Panc1 (cell line): ENCODE data around the gene CAPN9. TPM values are rescaled to one million over a fixed set of nuclear protein-coding genes. Genes with fewer than 3 reads are reported as not detected.

ENCODE experiments used
- ATAC-seq: fragments of 200-7000 bp; cut with Tn5 transposase; 2 replicates; pipeline ENCODE4 v1.9.1; 2020; ENCODE audit warnings: mild to moderate bottlenecking, moderate library complexity
- BruUV-seq: library from RNA; stranded (reverse); fragments of 400-500 nt; replicated peaks from 2 replicates; lab custom pipeline; 2021; lab: Mats Ljungman, UMichigan
- CTCF ChIA-PET: fragments of 300-600 bp; sonication (Branson Sonifier 250); formaldehyde crosslinking; loops from one replicate; lab custom pipeline; 2022; ENCODE audit warnings: antibody characterized with exemption; lab: Charles Lee
- POLR2A ChIA-PET: fragments of 300-600 bp; sonication (Branson Sonifier 250); formaldehyde crosslinking; loops from one replicate; lab custom pipeline; 2022; ENCODE audit warnings: antibody characterized with exemption; lab: Charles Lee
- DNase-seq: peaks from one replicate; pipeline ENCODE4 v3.0.0-alpha.2; 2010; ENCODE audit warnings: low read depth, low spot score
- H3K27ac ChIP-seq: 2 replicates; pipeline ENCODE4 v1.5.1; 2011; ENCODE audit warnings: mild to moderate bottlenecking, low read length, inconsistent platforms
- H3K27me3 ChIP-seq: fragments of 200-500 bp; sonication (Bioruptor generic); 2 replicates; pipeline ENCODE4 v1.6.0; 2014; ENCODE audit warnings: low read length, inconsistent platforms; ENCODE audit not compliant: control insufficient read depth, insufficient read depth
- H3K36me3 ChIP-seq: fragments of 200-500 bp; sonication (Bioruptor generic); 2 replicates; pipeline ENCODE4 v1.5.1; 2014; ENCODE audit warnings: inconsistent platforms, mild to moderate bottlenecking, low read length, moderate library complexity; ENCODE audit not compliant: control insufficient read depth, insufficient read depth
- H3K4me1 ChIP-seq: 2 replicates; pipeline ENCODE4 v1.5.1; 2011; ENCODE audit warnings: inconsistent platforms, mild to moderate bottlenecking, low read length, moderate library complexity; ENCODE audit not compliant: control insufficient read depth, insufficient read depth
- H3K4me3 ChIP-seq, 2 experiments: 2 replicates each; pipeline ENCODE4 v1.5.1; 2011 to 2012; ENCODE audit warnings: low read depth in 2 of 2, low read length in 2 of 2, mild to moderate bottlenecking in 2 of 2, inconsistent platforms in 1 of 2, moderate library complexity in 1 of 2
- H3K9me3 ChIP-seq: fragments of 200-500 bp; sonication (Bioruptor generic); 2 replicates; pipeline ENCODE4 v1.5.1; 2014; ENCODE audit warnings: low read depth, mild to moderate bottlenecking, inconsistent platforms, low read length, moderate library complexity; ENCODE audit not compliant: control insufficient read depth, insufficient read depth
- CTCF ChIP-seq: fragments of 450-650 bp; IDR thresholded peaks from 2 replicates; pipeline ENCODE4 v1.5.1; 2017; ENCODE audit warnings: mild to moderate bottlenecking
- POLR2AphosphoS5 ChIP-seq: IDR thresholded peaks from 2 replicates; pipeline ENCODE4 v1.6.1; 2012; ENCODE audit warnings: mild to moderate bottlenecking, low read depth, low read length, moderate library complexity
- REST ChIP-seq, 2 experiments: IDR thresholded peaks; 2 replicates each; pipeline ENCODE4 v1.6.1; 2011 to 2012; ENCODE audit warnings: low read depth in 2 of 2, control low read depth in 1 of 2, low read length in 1 of 2, mild to moderate bottlenecking in 1 of 2, moderate library complexity in 1 of 2; ENCODE audit not compliant: insufficient read depth in 1 of 2
- SIN3A ChIP-seq: IDR thresholded peaks from 2 replicates; pipeline ENCODE4 v1.6.1; 2012; ENCODE audit warnings: low read depth, mild to moderate bottlenecking, low read length, moderate library complexity, borderline replicate concordance; ENCODE audit not compliant: insufficient read depth
- TCF7L2 ChIP-seq: IDR thresholded peaks from 2 replicates; pipeline ENCODE4 v1.6.1; 2011; ENCODE audit warnings: mild to moderate bottlenecking, low read depth, low read length, inconsistent platforms
- in situ Hi-C: cut with HindIII; loops from 2 replicates; pipeline ENCODE4 v1.10.0; 2016; ENCODE audit warnings: low sequenced_read_pairs, low pct_unique_long_range_greater_than_20kb
- intact Hi-C: fragments of 100-400 bp; cut with micrococcal nuclease; formaldehyde crosslinking; loops from one replicate; pipeline ENCODE4 v1.10.0; 2022; ENCODE audit not compliant: unreplicated experiment
- total RNA-seq: library from RNA; stranded (reverse); gene quantifications from one replicate; pipeline ENCODE4 v1.2.1, GENCODE V29; 2021; ENCODE audit not compliant: unreplicated experiment

Gene CAPN9
- total RNA-seq, 1 experiment from 2014 or later: not detected

- H3K9me3 ChIP-seq: no peaks in the 10 kb centered on the region
- no peak overlapping the region for H3K27ac ChIP-seq
- ChIA-PET CTCF (no interaction called here), POLR2A (no interaction called here)
- intact Hi-C loops (loop anchor here (10.0 kb wide), 1 partner anchor 85 kb away; no protein-coding TSS in a partner anchor), in situ Hi-C loops (no loop called here)
- ATAC-seq (no peak), DNase-seq (no peak)
- BruUV-seq: no TSS peak
- H3K27me3 ChIP-seq: no peaks in the 10 kb centered on the region
- no peak overlapping the region for H3K4me3 ChIP-seq
- no peak for TF ChIP-seq POLR2AphosphoS5
- TF ChIP-seq SIN3A: no peak
- no peak for TF ChIP-seq TCF7L2
- TF ChIP-seq REST (IDR thresholded peaks at IDR 0.05; ENCODE audit: insufficient read depth in 1 of 2, low read depth in 2 of 2, low read length in 1 of 2): no peak
- no peak for TF ChIP-seq CTCF
- no peaks in the 10 kb centered on the region for H3K36me3 ChIP-seq
- peaks cover 11% of the 10 kb centered on the region for H3K4me1 ChIP-seq
These were observed 72.8 kb downstream of the CAPN9 start for GRCh38 chr1:230819976-230820375.

- ChIA-PET CTCF (no interaction called here), POLR2A (no interaction called here)
- in situ Hi-C loops (no loop called here), intact Hi-C loops (no loop called here)
- Histone ChIP-seq H3K9me3 (no peaks in the 10 kb centered on the region), H3K4me3 (no peak overlapping the region), H3K36me3 (no peaks in the 10 kb centered on the region), H3K4me1 (peaks cover 17% of the 10 kb centered on the region), H3K27ac (no peak overlapping the region), H3K27me3 (no peaks in the 10 kb centered on the region)
- no TSS peak for BruUV-seq
- no peak for ATAC-seq
- no peak for DNase-seq
- TF ChIP-seq REST (IDR thresholded peaks at IDR 0.05; ENCODE audit: insufficient read depth in 1 of 2, low read depth in 2 of 2, low read length in 1 of 2): no peak
- TF ChIP-seq TCF7L2: no peak
These were observed 73.4 kb downstream of the CAPN9 start for GRCh38 chr1:230820568-230820967.
